Urothelium cell line (cell line): ENCODE results near the gene SLC22A1.

ENCODE experiments used
- DNase-seq: peaks from one replicate; pipeline ENCODE4 v3.0.0; 2011; ENCODE audit warnings: low spot score, mixed read lengths
- FAIRE-seq: peaks from 2 replicates; lab custom pipeline; 2011; peaks lifted over from hg19 to GRCh38; lab: Jason Lieb, UNC

SLC22A1 gene

GRCh38 chr6:160207618-160208017, 86.0 kb downstream of the SLC22A1 start:
- FAIRE-seq (no peak), DNase-seq (no peak)
